A673 (cell line): ENCODE measurements around the gene SEZ6L.

Source experiments
- CTCF ChIP-seq: fragments of 300-800, 200-600 bp; sonication (generic); conservative IDR thresholded peaks from 2 replicates; pipeline ENCODE4 v1.5.1; 2017; ENCODE audit warnings: low read depth, mild to moderate bottlenecking, antibody characterized with exemption, low read length, moderate library complexity, mixed read lengths
- EZH2 ChIP-seq: fragments of 200-600 bp; sonication (generic); IDR thresholded peaks from 2 replicates; pipeline ENCODE4 v1.6.1; 2017; ENCODE audit warnings: borderline replicate concordance, low read depth, mild to moderate bottlenecking, mixed read lengths, antibody characterized with exemption, low read length; ENCODE audit not compliant: poor library complexity, severe bottlenecking

DNA sequence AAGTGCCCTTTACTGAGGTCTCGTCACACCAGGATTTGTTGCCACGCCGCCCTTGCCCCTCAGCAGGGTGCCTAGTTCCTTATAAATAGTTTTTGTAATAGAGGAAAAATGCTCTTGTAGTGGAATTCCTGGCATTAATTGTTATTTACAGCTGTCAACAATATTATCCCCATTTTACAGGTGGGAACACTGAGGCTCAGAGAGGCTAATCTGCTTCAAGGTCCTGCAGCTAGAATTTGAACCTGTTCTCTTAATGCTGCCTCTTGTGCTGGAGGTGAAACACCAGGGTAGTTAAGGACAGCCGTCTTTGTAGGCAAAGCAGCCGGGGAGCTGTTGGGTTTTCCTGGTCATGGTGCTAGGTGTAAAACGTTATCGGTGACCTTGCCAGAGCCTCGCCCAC lies 159.0 kb downstream of the SEZ6L start:
- TF ChIP-seq CTCF (no peak), EZH2 (no peak)
